ENCODE data around the gene SLC16A3.

Gene SLC16A3

GRCh38 chr17:82219083-82219482, 9.8 kb upstream of the SLC16A3 start:
- Histone ChIP-seq H3K79me2 (ENCODE audit: insufficient read depth, low read length) (no peaks in the 10 kb centered on the region), H3K9me3 (ENCODE audit: insufficient read depth, low read depth, low read length) (no peaks in the 10 kb centered on the region), H3F3A (ENCODE audit: low read depth) (0 out of 2 replicates have a peak, but pooled peaks cover 3% of the 10 kb centered on the region), H3K36me3 (ENCODE audit: insufficient read depth, low read length) (no peaks in the 10 kb centered on the region), H3K4me2 (ENCODE audit: low read depth, low read length, poor library complexity, severe bottlenecking) (no peak overlapping the region), H3K27me3 (ENCODE audit: insufficient read depth, low read length, poor library complexity, severe bottlenecking) (no peaks in the 10 kb centered on the region), H4K20me1 (ENCODE audit: insufficient read depth, low read length, poor library complexity, severe bottlenecking) (no peaks in the 10 kb centered on the region), H3K4me3 (ENCODE audit: low read length, poor library complexity, severe bottlenecking) (no peak overlapping the region), H3K4me1 (ENCODE audit: insufficient read depth, low read length, poor library complexity, severe bottlenecking) (peaks cover 21% of the 10 kb centered on the region), H3K9ac (ENCODE audit: low read depth, low read length, poor library complexity, severe bottlenecking) (no peak overlapping the region), H2AFZ (ENCODE audit: low read length) (no peak overlapping the region), H3K9me2 (replicated peaks; ENCODE audit: low read depth, low read length) (no peaks in the 10 kb centered on the region)
- no peak for TF ChIP-seq CTCF (conservative IDR thresholded peaks at IDR 0.05; ENCODE audit: low read length)
- TF ChIP-seq EZH2phosphoT487 (IDR thresholded peaks at IDR 0.05; ENCODE audit: borderline replicate concordance) = no peak

GRCh38 chr17:82219753-82220709, 8.8 kb upstream of the SLC16A3 start:
- Histone ChIP-seq H3F3A (ENCODE audit: low read depth) (0 out of 2 replicates have a peak, but pooled peaks cover under 1% of the 10 kb centered on the region), H3K9me2 (replicated peaks; ENCODE audit: low read depth, low read length) (no peaks in the 10 kb centered on the region), H3K27me3 (ENCODE audit: insufficient read depth, low read length, poor library complexity, severe bottlenecking) (no peaks in the 10 kb centered on the region), H3K9me3 (ENCODE audit: insufficient read depth, low read depth, low read length) (no peaks in the 10 kb centered on the region), H3K4me3 (ENCODE audit: low read length, poor library complexity, severe bottlenecking) (no peak overlapping the region), H3K4me1 (ENCODE audit: insufficient read depth, low read length, poor library complexity, severe bottlenecking) (peaks cover 21% of the 10 kb centered on the region), H2AFZ (ENCODE audit: low read length) (no peak overlapping the region), H3K9ac (ENCODE audit: low read depth, low read length, poor library complexity, severe bottlenecking) (no peak overlapping the region), H3K36me3 (ENCODE audit: insufficient read depth, low read length) (no peaks in the 10 kb centered on the region), H4K20me1 (ENCODE audit: insufficient read depth, low read length, poor library complexity, severe bottlenecking) (no peaks in the 10 kb centered on the region), H3K79me2 (ENCODE audit: insufficient read depth, low read length) (no peaks in the 10 kb centered on the region), H3K4me2 (ENCODE audit: low read depth, low read length, poor library complexity, severe bottlenecking) (no peak overlapping the region)
- no peak for TF ChIP-seq CTCF (conservative IDR thresholded peaks at IDR 0.05; ENCODE audit: low read length)

GRCh38 chr17:82221341-82221902, 7.4 kb upstream of the SLC16A3 start:
- peaks cover 16% of the 10 kb centered on the region for H3K4me1 ChIP-seq (ENCODE audit: insufficient read depth, low read length, poor library complexity, severe bottlenecking)
- no peaks in the 10 kb centered on the region for H4K20me1 ChIP-seq (ENCODE audit: insufficient read depth, low read length, poor library complexity, severe bottlenecking)
- H3K27me3 ChIP-seq (ENCODE audit: insufficient read depth, low read length, poor library complexity, severe bottlenecking) = no peaks in the 10 kb centered on the region
- no peak for TF ChIP-seq CTCF (conservative IDR thresholded peaks at IDR 0.05; ENCODE audit: low read length)
- TF ChIP-seq EZH2phosphoT487 (IDR thresholded peaks at IDR 0.05; ENCODE audit: borderline replicate concordance) = no peak
- H3K9ac ChIP-seq (ENCODE audit: low read depth, low read length, poor library complexity, severe bottlenecking) = no peak overlapping the region
- H3K4me2 ChIP-seq (ENCODE audit: low read depth, low read length, poor library complexity, severe bottlenecking) = no peak overlapping the region
- H3K4me3 ChIP-seq (ENCODE audit: low read length, poor library complexity, severe bottlenecking) = no peak overlapping the region
- no peaks in the 10 kb centered on the region for H3K9me3 ChIP-seq (ENCODE audit: insufficient read depth, low read depth, low read length)
- H3K9me2 ChIP-seq (replicated peaks; ENCODE audit: low read depth, low read length) = no peaks in the 10 kb centered on the region
- H3K36me3 ChIP-seq (ENCODE audit: insufficient read depth, low read length) = no peaks in the 10 kb centered on the region
- no peak overlapping the region for H2AFZ ChIP-seq (ENCODE audit: low read length)
- H3F3A ChIP-seq (ENCODE audit: low read depth) = no peaks in the 10 kb centered on the region
- no peaks in the 10 kb centered on the region for H3K79me2 ChIP-seq (ENCODE audit: insufficient read depth, low read length)
